ENCODE results near the gene C6orf132.

Gene C6orf132

DNA sequence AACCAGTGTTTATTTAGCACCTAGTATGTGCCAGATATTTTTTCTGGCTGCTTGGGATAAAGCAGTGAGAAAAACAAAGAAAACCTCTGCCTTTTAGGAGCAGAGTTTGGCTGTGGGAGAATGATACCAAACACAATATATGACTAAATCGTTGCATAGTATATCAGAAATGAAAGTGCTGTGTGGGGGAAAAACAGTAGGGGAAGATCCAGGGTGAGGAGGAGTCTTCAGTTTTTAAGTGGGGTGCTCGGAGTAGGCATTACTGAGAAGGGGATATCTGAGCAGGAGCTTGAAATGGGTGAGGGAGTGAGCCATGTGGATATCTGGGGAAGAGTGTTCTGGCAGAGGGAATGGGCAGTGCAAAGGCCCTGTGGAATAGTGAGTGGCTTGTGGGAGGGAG is 69.1 kb downstream of the C6orf132 start:
- DNase-seq (ENCODE audit: insufficient read length, low spot score): no peak
- no peak for FAIRE-seq
- no peak for TF ChIP-seq CTCF (IDR thresholded peaks at IDR 0.05; ENCODE audit: insufficient read depth, missing control alignments)

GRCh38 chr6:42071881-42072583 is 70.4 kb downstream of the C6orf132 start:
- TF ChIP-seq CTCF (IDR thresholded peaks at IDR 0.05; ENCODE audit: insufficient read depth, missing control alignments): no peak
- DNase-seq (ENCODE audit: insufficient read length, low spot score) (no peak), FAIRE-seq (no peak)

GRCh38 chr6:42068872-42069522 is 73.4 kb downstream of the C6orf132 start:
- TF ChIP-seq CTCF (IDR thresholded peaks at IDR 0.05; ENCODE audit: insufficient read depth, missing control alignments): no peak
- FAIRE-seq (no peak), DNase-seq (ENCODE audit: insufficient read length, low spot score) (no peak)

DNA sequence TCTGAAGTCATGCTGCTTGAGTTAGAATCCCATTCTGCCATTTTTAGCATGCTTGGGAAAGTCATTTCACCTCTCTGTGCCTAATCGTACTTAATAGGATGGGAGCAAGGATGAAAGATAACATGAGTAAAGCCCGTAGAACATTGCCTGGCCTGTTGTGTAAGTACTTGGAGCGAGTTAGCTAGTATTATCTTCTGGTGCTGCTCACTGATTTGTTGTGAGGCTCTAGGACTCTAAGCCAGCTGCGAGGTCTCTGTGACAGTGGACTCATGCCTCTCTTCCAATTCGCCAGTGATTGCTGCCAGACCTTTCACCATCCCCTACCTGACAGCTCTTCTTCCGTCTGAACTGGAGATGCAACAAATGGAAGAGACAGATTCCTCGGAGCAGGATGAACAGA is 74.2 kb downstream of the C6orf132 start:
- DNase-seq (ENCODE audit: insufficient read length, low spot score) (no peak), FAIRE-seq (no peak)
- no peak for TF ChIP-seq CTCF (IDR thresholded peaks at IDR 0.05; ENCODE audit: insufficient read depth, missing control alignments)

DNA sequence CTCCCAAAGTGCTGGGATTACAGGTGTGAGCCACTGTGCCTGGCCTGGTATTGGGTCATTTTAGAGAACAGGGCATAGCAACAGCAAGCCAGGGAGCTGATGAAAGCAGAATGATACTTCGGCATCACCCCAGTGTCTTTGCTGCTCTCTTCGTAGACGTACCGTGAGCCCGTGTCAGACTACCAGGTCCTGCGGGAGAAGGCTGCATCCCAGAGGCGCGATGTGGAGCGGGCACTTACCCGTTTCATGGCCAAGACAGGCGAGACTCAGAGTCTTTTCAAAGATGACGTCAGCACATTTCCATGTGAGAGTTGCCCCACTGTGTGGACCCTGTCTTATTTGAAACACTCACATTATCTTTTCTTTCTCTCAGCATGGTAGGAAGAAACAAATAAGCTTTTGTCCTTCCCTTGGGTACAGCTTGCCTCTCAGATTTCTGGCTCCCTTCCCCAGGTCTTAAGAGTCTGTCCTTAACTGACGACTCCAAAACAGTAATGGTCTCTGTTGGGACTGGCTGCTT is 76.2 kb downstream of the C6orf132 start:
- DNase-seq (ENCODE audit: insufficient read length, low spot score) (no peak), FAIRE-seq (no peak)
- TF ChIP-seq CTCF (IDR thresholded peaks at IDR 0.05; ENCODE audit: insufficient read depth, missing control alignments): no peak

DNA sequence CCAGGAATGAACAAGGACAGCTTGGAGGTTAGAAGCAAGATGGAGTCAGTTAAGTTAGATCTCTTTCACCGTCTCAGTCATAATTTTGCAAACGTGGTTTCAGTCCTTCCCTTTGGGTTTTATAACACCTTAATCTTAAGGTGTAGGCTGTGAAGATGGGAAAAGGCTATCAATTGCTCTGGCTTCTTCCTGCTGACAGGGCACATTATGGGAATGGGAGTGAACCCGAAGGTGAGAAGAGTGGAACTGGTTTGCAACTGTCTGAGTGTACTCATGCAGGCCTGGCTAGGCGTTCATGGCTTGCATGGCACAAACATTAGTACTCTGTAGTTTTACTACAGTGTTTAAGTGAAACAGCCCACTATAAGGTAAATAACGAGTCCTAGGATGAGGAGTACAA is 82.7 kb downstream of the C6orf132 start:
- TF ChIP-seq CTCF (IDR thresholded peaks at IDR 0.05; ENCODE audit: insufficient read depth, missing control alignments): no peak
- FAIRE-seq (no peak), DNase-seq (ENCODE audit: insufficient read length, low spot score) (no peak)

DNA sequence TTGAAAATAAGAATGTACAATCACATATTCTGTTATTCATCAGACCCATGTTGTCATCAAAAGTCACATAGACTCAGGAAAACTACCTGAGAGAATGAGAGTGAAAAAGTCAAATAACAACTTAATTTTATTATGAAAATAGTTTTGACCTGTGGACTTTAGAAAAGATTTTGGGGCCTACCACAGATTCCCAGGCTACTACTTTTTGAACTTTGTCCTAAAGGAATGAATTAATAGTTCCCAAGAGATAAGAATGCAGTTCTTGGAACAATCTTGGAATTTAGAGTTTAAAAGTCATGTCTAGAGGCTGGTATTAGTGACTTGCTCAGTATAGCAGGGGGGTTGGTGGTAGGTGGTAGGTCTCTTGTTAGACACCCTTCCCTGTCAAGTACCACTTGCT is 88.8 kb downstream of the C6orf132 start:
- no peak for FAIRE-seq
- no peak for TF ChIP-seq CTCF (IDR thresholded peaks at IDR 0.05; ENCODE audit: insufficient read depth, missing control alignments)
- no peak for DNase-seq (ENCODE audit: insufficient read length, low spot score)
